HEK293T (cell line): ENCODE measurements around the gene CRX.
A peak's percentile ranks its signal among the peaks of the same experiment; 100 is the strongest.
"Not testable (repeated sequence)": the region's sequence is repeated elsewhere in the genome, so short reads cannot be mapped to it uniquely, and the experiment has no call there.

Source experiments
- CTCF ChIA-PET: fragments of 350-600 bp; formaldehyde crosslinking; extraction: SDS; loops from one replicate; lab custom pipeline; 2021; ENCODE audit warnings: antibody characterized with exemption, inconsistent platforms; lab: Yijun Ruan, JAX
- POLR2A ChIA-PET: fragments of 350-600 bp; formaldehyde crosslinking; extraction: SDS; loops from one replicate; lab custom pipeline; 2020; ENCODE audit warnings: antibody characterized with exemption, inconsistent platforms; lab: Yijun Ruan, JAX
- DNase-seq: peaks from one replicate; pipeline ENCODE4 v3.0.0; 2012; ENCODE audit warnings: mixed read lengths; ENCODE audit errors: extremely low spot score
- ARNT ChIP-seq: fragments of 450-650 bp; IDR thresholded peaks from 2 replicates; pipeline ENCODE4 v1.6.1; 2017; ENCODE audit warnings: mild to moderate bottlenecking
- BHLHE40 ChIP-seq: fragments of 450-650 bp; IDR thresholded peaks from 2 replicates; pipeline ENCODE4 v1.6.1; 2016; ENCODE audit warnings: mild to moderate bottlenecking, moderate library complexity, borderline replicate concordance
- CTBP1 ChIP-seq: fragments of 450-650 bp; IDR thresholded peaks from 2 replicates; pipeline ENCODE4 v1.6.1; 2016; ENCODE audit warnings: borderline replicate concordance
- ELF4 ChIP-seq: fragments of 450-650 bp; IDR thresholded peaks from 2 replicates; pipeline ENCODE4 v1.6.1; 2017; ENCODE audit warnings: antibody characterized with exemption
- FOXA1 ChIP-seq: fragments of 450-650 bp; IDR thresholded peaks from 2 replicates; pipeline ENCODE4 v1.6.1; 2016; ENCODE audit warnings: mild to moderate bottlenecking
- FOXK2 ChIP-seq: fragments of 450-650 bp; IDR thresholded peaks from 2 replicates; pipeline ENCODE4 v1.6.1; 2016; ENCODE audit warnings: mild to moderate bottlenecking
- FOXM1 ChIP-seq: fragments of 450-650 bp; IDR thresholded peaks from 2 replicates; pipeline ENCODE4 v1.6.1; 2017; ENCODE audit warnings: mild to moderate bottlenecking, borderline replicate concordance
- HDGF ChIP-seq: fragments of 450-650 bp; IDR thresholded peaks from 2 replicates; pipeline ENCODE4 v1.6.1; 2017; ENCODE audit warnings: antibody characterized with exemption, borderline replicate concordance
- L3MBTL2 ChIP-seq: fragments of 450-650 bp; conservative IDR thresholded peaks from 2 replicates; pipeline ENCODE4 v1.6.1; 2016; ENCODE audit warnings: mild to moderate bottlenecking
- LEF1 ChIP-seq: fragments of 450-650 bp; IDR thresholded peaks from 2 replicates; pipeline ENCODE4 v1.6.1; 2017; ENCODE audit warnings: mild to moderate bottlenecking, borderline replicate concordance
- NFRKB ChIP-seq: fragments of 450-650 bp; IDR thresholded peaks from 2 replicates; pipeline ENCODE4 v1.6.1; 2016; ENCODE audit warnings: mild to moderate bottlenecking, moderate library complexity
- PKNOX1 ChIP-seq: fragments of 450-650 bp; IDR thresholded peaks from 2 replicates; pipeline ENCODE4 v1.6.1; 2016
- SP1 ChIP-seq: fragments of 450-650 bp; IDR thresholded peaks from 2 replicates; pipeline ENCODE4 v1.6.1; 2017
- SUZ12 ChIP-seq: fragments of 450-650 bp; IDR thresholded peaks from 2 replicates; pipeline ENCODE4 v1.6.1; 2016; ENCODE audit warnings: mild to moderate bottlenecking
- TARDBP ChIP-seq: fragments of 450-650 bp; IDR thresholded peaks from 2 replicates; pipeline ENCODE4 v1.6.1; 2016
- ZNF384 ChIP-seq: fragments of 450-650 bp; IDR thresholded peaks from 2 replicates; pipeline ENCODE4 v1.6.1; 2016

Gene CRX

GRCh38 chr19:47821460-47822020 is at the start of gene CRX:
Gene CRX, plus strand, starts transcription at chr19:47821937. Its CDS starts 12,507 bp downstream, at chr19:47834444.
- CTCF ChIA-PET: no interaction called here
- POLR2A ChIA-PET: no interaction called here
- DNase-seq: no peak
- TF ChIP-seq CTBP1 (no peak), FOXM1 (no peak), ELF4 (no peak), L3MBTL2 (no peak), HDGF (no peak), FOXK2 (no peak), SP1 (no peak), FOXA1 (no peak), ARNT (no peak), ZNF384 (no peak), BHLHE40 (no peak), PKNOX1 (no peak)

DNA sequence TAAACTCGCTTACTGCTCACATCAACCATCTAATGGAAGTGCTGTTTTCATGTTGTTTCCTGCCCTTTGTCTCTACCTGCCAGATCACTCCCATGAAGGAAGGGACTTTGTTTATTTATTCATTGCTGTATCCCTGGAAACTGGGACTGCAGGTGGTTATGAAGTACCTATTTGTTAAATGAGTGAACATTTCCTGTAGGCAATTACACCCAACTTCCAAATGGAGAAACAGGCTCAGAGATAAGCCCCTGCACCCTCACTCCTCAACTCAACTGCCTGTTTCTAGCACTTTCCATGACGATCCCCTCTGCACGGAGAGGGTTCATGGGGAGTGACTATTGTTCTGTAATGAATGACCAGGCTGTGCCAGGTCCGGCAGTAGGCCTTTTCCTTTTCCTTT is 45.2 kb upstream of the CRX start:
- DNase-seq: no peak
- TF ChIP-seq SUZ12 (no peak), LEF1 (no peak), FOXM1 (no peak), SP1 (no peak), HDGF (no peak), ARNT (no peak), FOXK2 (no peak), ZNF384 (no peak)
- ChIA-PET POLR2A (no interaction called here), CTCF (no interaction called here)

GRCh38 chr19:47777245-47778048 is 44.3 kb upstream of the CRX start:
- POLR2A ChIA-PET: interaction anchor here (0.9 kb wide), 1 partner anchor 10 kb away, joined by 3 read pairs; no protein-coding TSS in a partner anchor
- not testable (repeated sequence) for DNase-seq
- CTCF ChIA-PET: interaction anchor here (0.6 kb wide), 1 partner anchor 10 kb away, joined by 3 read pairs; no protein-coding TSS in a partner anchor

- no peak for TF ChIP-seq HDGF
- peak; percentile 95 for TF ChIP-seq SP1
- TF ChIP-seq BHLHE40: peak; percentile 89
- peak; percentile 56 for TF ChIP-seq ELF4
- peak; percentile 97 for TF ChIP-seq PKNOX1
- no peak for TF ChIP-seq SUZ12
- POLR2A ChIA-PET: interaction anchor here (0.9 kb wide), 1 partner anchor 11 kb away, joined by 3 read pairs; no protein-coding TSS in a partner anchor
- peak; percentile 90 for DNase-seq
- CTCF ChIA-PET: no interaction called here
These were observed 43.4 kb upstream of the CRX start, which contains the start of gene SELENOW for GRCh38 chr19:47778049-47778953. Gene SELENOW, plus strand, starts transcription at chr19:47778703. Its CDS starts 83 bp downstream, at chr19:47778786.

DNA sequence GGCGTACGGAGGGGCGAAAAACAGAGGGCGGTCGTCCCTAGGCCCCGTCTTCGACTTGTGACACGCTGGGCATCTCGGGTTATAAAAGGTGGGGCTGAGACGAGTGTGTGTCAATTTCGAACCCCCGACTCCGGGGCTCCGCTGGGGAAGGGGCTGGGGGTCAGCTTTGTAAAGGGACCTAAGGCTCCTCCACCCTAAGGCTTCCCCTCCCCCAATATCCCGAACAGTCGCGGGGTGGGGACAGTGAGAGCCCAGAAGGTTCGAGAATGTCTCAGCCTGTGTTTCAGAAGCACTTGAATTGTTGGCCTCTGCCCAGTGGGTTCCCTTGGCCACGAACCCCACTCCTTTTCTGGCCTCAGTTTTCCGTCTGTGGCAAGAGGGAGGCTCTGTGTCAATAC is 42.8 kb upstream of the CRX start:
- ChIA-PET CTCF (no interaction called here), POLR2A (no interaction called here)
- no peak for DNase-seq
- no peak for TF ChIP-seq HDGF
- no peak for TF ChIP-seq ARNT
- TF ChIP-seq FOXM1: no peak
- TF ChIP-seq L3MBTL2: no peak
- no peak for TF ChIP-seq TARDBP
- TF ChIP-seq NFRKB: no peak
- no peak for TF ChIP-seq FOXK2
- TF ChIP-seq ZNF384: no peak
- no peak for TF ChIP-seq ELF4
- no peak for TF ChIP-seq LEF1
- no peak for TF ChIP-seq CTBP1
- no peak for TF ChIP-seq BHLHE40
- TF ChIP-seq SP1: no peak
- TF ChIP-seq PKNOX1: no peak
- no peak for TF ChIP-seq FOXA1
- no peak for TF ChIP-seq SUZ12
